Measurements from ENCODE around the gene CCDC152.
"Not testable (repeated sequence)": the region's sequence is repeated elsewhere in the genome, so short reads cannot be mapped to it uniquely, and the experiment has no call there.

CCDC152 gene

GRCh38 chr5:42810834-42811590 lies 54.4 kb downstream of the CCDC152 start:
- Histone ChIP-seq H3K9me3 (ENCODE audit: low read length) (no peaks in the 10 kb centered on the region), H3K27me3 (ENCODE audit: insufficient read depth, low read length) (no peaks in the 10 kb centered on the region), H3K4me1 (ENCODE audit: insufficient read depth, low read length) (peaks cover 6% of the 10 kb centered on the region), H2AFZ (ENCODE audit: low read depth, low read length) (no peak overlapping the region), H3K36me3 (ENCODE audit: insufficient read depth, low read length) (no peaks in the 10 kb centered on the region), H3K4me3 (ENCODE audit: low read length) (peak overlapping the region; percentile 17)

DNA sequence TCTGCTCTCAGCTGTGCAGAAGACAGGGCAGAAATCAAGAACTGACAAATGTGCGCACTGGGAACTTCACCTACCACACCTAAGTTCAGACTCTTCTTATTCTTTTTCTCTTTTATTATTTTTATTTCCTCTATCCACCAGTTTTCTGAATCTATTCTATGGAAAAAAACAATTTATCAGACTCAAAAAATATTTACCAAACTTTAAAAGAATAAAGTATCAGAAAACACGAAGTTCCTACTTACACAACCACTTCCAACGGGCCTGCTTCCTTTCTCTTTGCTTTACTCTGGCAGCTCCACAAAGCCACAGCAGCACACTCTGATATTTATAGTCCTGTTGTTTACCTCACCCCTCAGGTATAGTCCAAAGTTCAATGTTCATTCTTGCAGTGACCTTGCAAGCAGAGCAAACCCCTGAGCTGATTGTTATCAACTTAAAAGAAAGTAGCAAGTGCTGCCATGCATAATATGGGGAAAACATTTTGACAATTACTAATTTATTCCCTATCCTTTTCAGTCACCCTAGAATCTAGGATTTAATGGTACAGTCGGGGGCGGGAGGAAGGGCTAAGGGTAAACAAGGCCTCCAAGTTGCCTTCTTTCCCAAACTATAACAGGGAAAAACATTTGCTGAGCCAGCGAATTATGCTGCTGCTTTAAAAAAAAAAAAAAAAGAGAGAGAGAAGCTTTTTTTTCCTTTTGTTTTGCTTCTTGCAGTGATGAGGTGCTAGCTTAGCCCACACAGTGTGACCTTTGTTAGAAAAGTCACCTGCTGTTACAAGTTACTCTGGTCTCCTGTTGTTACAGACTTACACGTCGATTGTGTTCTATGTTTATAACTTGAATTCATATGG lies 55.2 kb downstream of the CCDC152 start, which contains the start of gene SELENOP:
Gene SELENOP, minus strand, starts transcription at position 302 of the 856 bp plus-strand sequence. CDS start 3,539 bp downstream, outside the sequence.
- Histone ChIP-seq H3K4me1 (ENCODE audit: insufficient read depth, low read length) (peaks cover 6% of the 10 kb centered on the region), H3K4me3 (ENCODE audit: low read length) (peak within 1 kb of the TSS; percentile 17), H3K27me3 (ENCODE audit: insufficient read depth, low read length) (no peaks in the 10 kb centered on the region)

GRCh38 chr5:42812620-42813019 lies 56.0 kb downstream of the CCDC152 start:
- Histone ChIP-seq H2AFZ (ENCODE audit: low read depth, low read length) (peak overlapping the region; percentile 73), H3K27me3 (ENCODE audit: insufficient read depth, low read length) (no peaks in the 10 kb centered on the region)

More for the DNA sequence above, 55.2 kb downstream of the CCDC152 start, which contains the start of gene SELENOP:
- Histone ChIP-seq H3K9me3 (ENCODE audit: low read length) (no peaks in the 10 kb centered on the region), H3K36me3 (ENCODE audit: insufficient read depth, low read length) (no peaks in the 10 kb centered on the region), H2AFZ (ENCODE audit: low read depth, low read length) (peak within 1 kb of the TSS; percentile 73)

GRCh38 chr5:42813533-42813932 lies 56.9 kb downstream of the CCDC152 start:
- H3K4me3 ChIP-seq (ENCODE audit: low read length) = no peak overlapping the region
- H3K9me3 ChIP-seq (ENCODE audit: low read length) = no peaks in the 10 kb centered on the region
- peaks cover 6% of the 10 kb centered on the region for H3K4me1 ChIP-seq (ENCODE audit: insufficient read depth, low read length)
- H3K27me3 ChIP-seq (ENCODE audit: insufficient read depth, low read length) = no peaks in the 10 kb centered on the region
- H3K36me3 ChIP-seq (ENCODE audit: insufficient read depth, low read length) = no peaks in the 10 kb centered on the region
- H2AFZ ChIP-seq (ENCODE audit: low read depth, low read length) = no peak overlapping the region

More at GRCh38 chr5:42812620-42813019, 56.0 kb downstream of the CCDC152 start:
- H3K4me1 ChIP-seq (ENCODE audit: insufficient read depth, low read length) = peaks cover 6% of the 10 kb centered on the region
- no peaks in the 10 kb centered on the region for H3K36me3 ChIP-seq (ENCODE audit: insufficient read depth, low read length)
- no peaks in the 10 kb centered on the region for H3K9me3 ChIP-seq (ENCODE audit: low read length)
- H3K4me3 ChIP-seq (ENCODE audit: low read length) = no peak overlapping the region

GRCh38 chr5:42816546-42816945 lies 59.9 kb downstream of the CCDC152 start:
- H3K9me3 ChIP-seq (ENCODE audit: low read length); H3K27me3 ChIP-seq (ENCODE audit: insufficient read depth, low read length); H3K36me3 ChIP-seq (ENCODE audit: insufficient read depth, low read length); H2AFZ ChIP-seq (ENCODE audit: low read depth, low read length); H3K4me1 ChIP-seq (ENCODE audit: insufficient read depth, low read length); H3K4me3 ChIP-seq (ENCODE audit: low read length): not testable (repeated sequence)

DNA sequence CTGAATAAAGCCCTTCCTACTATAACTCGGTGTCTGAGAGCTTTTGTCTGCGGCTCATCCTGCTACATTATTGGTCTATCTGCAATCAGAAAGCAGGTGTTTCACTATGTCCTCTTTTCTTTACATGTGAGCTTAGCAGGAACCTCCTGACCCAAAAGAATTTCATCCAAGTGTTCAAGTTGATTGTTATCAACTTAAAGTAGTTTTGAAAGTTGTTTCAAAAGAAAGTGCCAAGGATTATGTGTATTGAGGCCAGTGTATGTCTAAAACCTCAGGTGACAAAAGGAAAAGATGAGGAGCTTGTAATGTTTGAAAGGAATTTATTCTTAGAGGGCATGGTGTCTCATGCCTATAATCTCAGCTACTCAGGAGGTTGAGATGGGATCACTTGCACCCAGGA lies 63.1 kb downstream of the CCDC152 start:
- no peaks in the 10 kb centered on the region for H3K9me3 ChIP-seq (ENCODE audit: low read length)
- no peaks in the 10 kb centered on the region for H3K36me3 ChIP-seq (ENCODE audit: insufficient read depth, low read length)
- H2AFZ ChIP-seq (ENCODE audit: low read depth, low read length) = no peak overlapping the region
- H3K4me3 ChIP-seq (ENCODE audit: low read length) = no peak overlapping the region
- H3K27me3 ChIP-seq (ENCODE audit: insufficient read depth, low read length) = no peaks in the 10 kb centered on the region
- no peaks in the 10 kb centered on the region for H3K4me1 ChIP-seq (ENCODE audit: insufficient read depth, low read length)

DNA sequence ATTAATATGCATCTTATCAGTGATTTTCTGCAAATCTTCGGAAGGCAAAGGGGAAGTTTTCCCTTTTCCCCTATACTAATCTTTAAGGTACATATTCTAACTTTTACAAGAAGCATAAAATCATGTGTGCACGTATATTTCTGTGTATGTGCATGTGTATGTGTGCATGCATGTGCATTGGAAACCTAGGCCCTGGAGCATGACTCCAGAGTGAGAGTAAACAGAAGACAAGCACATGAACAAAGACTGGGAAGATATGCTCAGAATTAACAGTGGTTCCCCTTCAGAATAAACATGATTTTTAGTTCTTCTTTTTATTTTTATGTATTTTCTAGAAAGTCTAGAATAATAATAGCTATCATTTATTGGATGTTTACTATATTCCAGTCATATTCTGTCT lies 65.9 kb downstream of the CCDC152 start:
- Histone ChIP-seq H3K4me3 (ENCODE audit: low read length) (no peak overlapping the region), H3K27me3 (ENCODE audit: insufficient read depth, low read length) (no peaks in the 10 kb centered on the region), H3K4me1 (ENCODE audit: insufficient read depth, low read length) (no peaks in the 10 kb centered on the region), H2AFZ (ENCODE audit: low read depth, low read length) (no peak overlapping the region), H3K9me3 (ENCODE audit: low read length) (no peaks in the 10 kb centered on the region), H3K36me3 (ENCODE audit: insufficient read depth, low read length) (no peaks in the 10 kb centered on the region)

GRCh38 chr5:42824347-42824976 lies 67.8 kb downstream of the CCDC152 start:
- no peaks in the 10 kb centered on the region for H3K9me3 ChIP-seq (ENCODE audit: low read length)
- H3K4me1 ChIP-seq (ENCODE audit: insufficient read depth, low read length) = no peaks in the 10 kb centered on the region
- H2AFZ ChIP-seq (ENCODE audit: low read depth, low read length) = no peak overlapping the region
- H3K36me3 ChIP-seq (ENCODE audit: insufficient read depth, low read length) = no peaks in the 10 kb centered on the region
- no peaks in the 10 kb centered on the region for H3K27me3 ChIP-seq (ENCODE audit: insufficient read depth, low read length)
- no peak overlapping the region for H3K4me3 ChIP-seq (ENCODE audit: low read length)

DNA sequence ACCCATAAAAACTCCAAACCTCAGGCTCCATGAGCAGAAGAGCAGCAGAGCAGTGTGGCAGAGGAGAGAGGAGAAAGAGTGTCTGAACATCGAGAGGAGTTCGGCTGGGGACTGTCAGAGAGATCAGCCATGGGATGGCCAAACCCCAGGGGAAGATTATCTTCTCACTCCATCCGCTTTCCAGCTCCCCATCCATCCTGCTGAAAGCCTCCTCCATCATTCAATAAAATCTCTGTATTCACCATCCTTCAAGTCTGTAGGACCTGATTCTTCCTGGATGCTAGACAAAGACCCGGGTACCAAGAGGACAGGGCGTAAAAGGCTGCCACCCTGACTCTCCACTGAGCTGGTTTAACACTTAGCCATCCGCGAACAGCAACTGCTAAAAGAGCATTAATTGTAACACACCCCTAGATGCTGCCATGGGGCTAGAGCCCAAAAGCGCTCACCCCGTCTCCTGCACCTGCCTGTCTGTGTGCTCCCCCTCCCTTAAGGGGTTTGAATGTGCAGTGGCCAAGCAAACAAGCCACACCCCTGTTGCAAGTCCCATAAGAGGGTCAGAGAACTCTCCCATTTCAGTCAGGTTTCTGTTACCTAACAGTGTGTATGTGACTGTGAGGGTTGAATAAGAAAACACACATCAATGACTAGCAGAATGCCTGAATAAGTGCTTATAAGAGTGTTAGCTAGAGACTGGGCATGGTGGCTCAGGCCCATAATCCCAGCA lies 69.0 kb downstream of the CCDC152 start:
- H2AFZ ChIP-seq (ENCODE audit: low read depth, low read length) = no peak overlapping the region
- H3K4me1 ChIP-seq (ENCODE audit: insufficient read depth, low read length) = no peaks in the 10 kb centered on the region
- H3K36me3 ChIP-seq (ENCODE audit: insufficient read depth, low read length) = no peaks in the 10 kb centered on the region
- no peaks in the 10 kb centered on the region for H3K9me3 ChIP-seq (ENCODE audit: low read length)
- H3K27me3 ChIP-seq (ENCODE audit: insufficient read depth, low read length) = no peaks in the 10 kb centered on the region
- no peak overlapping the region for H3K4me3 ChIP-seq (ENCODE audit: low read length)

GRCh38 chr5:42826757-42827515 lies 70.3 kb downstream of the CCDC152 start:
- no peak overlapping the region for H2AFZ ChIP-seq (ENCODE audit: low read depth, low read length)
- no peaks in the 10 kb centered on the region for H3K36me3 ChIP-seq (ENCODE audit: insufficient read depth, low read length)
- H3K4me3 ChIP-seq (ENCODE audit: low read length) = no peak overlapping the region
- H3K27me3 ChIP-seq (ENCODE audit: insufficient read depth, low read length) = no peaks in the 10 kb centered on the region
- no peaks in the 10 kb centered on the region for H3K4me1 ChIP-seq (ENCODE audit: insufficient read depth, low read length)
- H3K9me3 ChIP-seq (ENCODE audit: low read length) = no peaks in the 10 kb centered on the region

DNA sequence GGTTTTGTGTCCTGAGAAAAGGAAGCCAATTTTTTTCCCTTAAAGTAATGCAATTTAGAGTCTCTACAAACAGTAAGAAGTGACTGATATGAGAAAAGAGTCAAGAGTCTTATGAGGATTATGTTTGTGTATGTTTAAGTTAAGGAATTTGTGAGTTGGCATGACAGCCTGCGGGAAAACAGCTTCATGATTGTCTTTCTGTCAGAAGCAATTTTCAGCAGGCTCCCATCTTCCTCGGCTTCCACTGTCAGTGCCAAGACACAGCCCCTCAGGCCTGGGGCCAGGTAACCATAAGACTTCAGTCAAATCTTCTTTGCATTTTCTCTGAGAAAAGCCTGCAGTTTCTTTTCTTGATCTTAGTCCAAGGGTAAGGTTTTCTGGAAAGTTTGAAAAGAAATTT lies 72.1 kb downstream of the CCDC152 start:
- no peaks in the 10 kb centered on the region for H3K27me3 ChIP-seq (ENCODE audit: insufficient read depth, low read length)
- H3K36me3 ChIP-seq (ENCODE audit: insufficient read depth, low read length) = no peaks in the 10 kb centered on the region
- H2AFZ ChIP-seq (ENCODE audit: low read depth, low read length) = no peak overlapping the region
- H3K9me3 ChIP-seq (ENCODE audit: low read length) = no peaks in the 10 kb centered on the region
- H3K4me1 ChIP-seq (ENCODE audit: insufficient read depth, low read length) = no peaks in the 10 kb centered on the region
- H3K4me3 ChIP-seq (ENCODE audit: low read length) = no peak overlapping the region

- Histone ChIP-seq H3K27me3 (ENCODE audit: insufficient read depth, low read length) (no peaks in the 10 kb centered on the region), H3K4me3 (ENCODE audit: low read length) (no peak overlapping the region), H2AFZ (ENCODE audit: low read depth, low read length) (no peak overlapping the region), H3K4me1 (ENCODE audit: insufficient read depth, low read length) (no peaks in the 10 kb centered on the region), H3K9me3 (ENCODE audit: low read length) (no peaks in the 10 kb centered on the region), H3K36me3 (ENCODE audit: insufficient read depth, low read length) (no peaks in the 10 kb centered on the region)
Measured at GRCh38 chr5:42830924-42831323, 74.3 kb downstream of the CCDC152 start.

All from neuron (in vitro differentiated cells).